HG03457 (cell line): Measurements from ENCODE around the gene CHD2.

Experiments
- ATAC-seq: cut with Tn5 transposase; IDR thresholded peaks from one replicate; pipeline ENCODE4 v1.9.1; 2021; ENCODE audit warnings: moderate number of reproducible peaks; ENCODE audit not compliant: unreplicated experiment

Gene CHD2

GRCh38 chr15:92885224-92886041 lies 14.7 kb upstream of the CHD2 start:
- ATAC-seq, result no peak

GRCh38 chr15:92886042-92886537 lies 14.0 kb upstream of the CHD2 start:
- no peak for ATAC-seq

DNA sequence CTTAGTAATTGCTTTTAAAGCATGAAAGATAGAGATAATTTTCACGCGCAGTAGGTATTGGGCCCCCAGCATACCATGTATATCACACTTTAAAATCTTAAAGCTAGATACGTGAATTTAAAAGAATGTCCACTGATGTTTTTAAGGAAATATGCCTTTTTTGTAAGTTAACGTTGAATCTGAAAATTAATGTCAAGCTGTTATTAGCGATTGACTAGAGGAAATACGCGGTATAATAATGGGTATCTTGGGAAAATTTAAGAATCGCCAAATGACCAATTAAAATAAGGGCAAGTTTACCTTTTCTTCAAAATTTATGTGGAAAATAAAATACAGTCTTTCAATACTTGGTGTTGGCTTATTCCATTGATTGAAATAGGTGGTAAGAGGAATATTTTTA lies 13.3 kb upstream of the CHD2 start:
- ATAC-seq, result no peak

- ATAC-seq, result no peak
These were observed 12.3 kb upstream of the CHD2 start for GRCh38 chr15:92887869-92888268.

DNA sequence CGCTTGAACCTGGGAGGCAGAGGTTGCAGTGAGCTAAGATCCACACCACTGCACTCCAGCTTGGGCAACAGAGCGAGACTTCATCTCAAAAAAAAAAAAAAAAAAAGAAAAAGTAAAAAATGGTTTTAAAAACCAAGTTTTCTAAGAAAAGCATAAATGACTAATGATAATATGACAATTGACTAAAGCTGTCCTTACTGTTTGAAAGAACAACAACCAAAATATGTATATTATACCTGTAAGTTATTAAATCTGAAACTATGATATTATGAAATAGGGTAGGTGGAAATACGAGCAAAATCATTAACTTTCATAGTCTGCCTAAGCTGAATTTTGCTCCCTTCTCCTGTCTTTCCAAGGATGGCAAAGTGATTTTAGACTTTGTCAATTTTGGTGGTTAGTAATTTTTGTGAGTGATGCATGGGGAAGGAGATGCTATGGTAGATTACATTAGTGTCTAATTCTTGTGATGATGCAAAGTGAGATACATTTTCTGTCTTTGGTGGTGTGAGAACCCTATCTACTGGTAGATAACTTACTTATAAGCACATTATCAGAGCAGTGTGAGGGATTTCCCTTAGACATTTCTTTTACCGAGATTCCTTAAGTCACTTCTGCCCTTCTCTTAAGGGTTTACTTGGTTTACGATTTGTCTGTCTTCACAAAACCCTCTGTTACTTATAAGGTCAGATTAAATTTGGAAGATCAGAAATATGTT lies 10.6 kb upstream of the CHD2 start:
- no peak for ATAC-seq

- ATAC-seq, result no peak
These were observed 8.5 kb upstream of the CHD2 start for GRCh38 chr15:92891533-92892200.

DNA sequence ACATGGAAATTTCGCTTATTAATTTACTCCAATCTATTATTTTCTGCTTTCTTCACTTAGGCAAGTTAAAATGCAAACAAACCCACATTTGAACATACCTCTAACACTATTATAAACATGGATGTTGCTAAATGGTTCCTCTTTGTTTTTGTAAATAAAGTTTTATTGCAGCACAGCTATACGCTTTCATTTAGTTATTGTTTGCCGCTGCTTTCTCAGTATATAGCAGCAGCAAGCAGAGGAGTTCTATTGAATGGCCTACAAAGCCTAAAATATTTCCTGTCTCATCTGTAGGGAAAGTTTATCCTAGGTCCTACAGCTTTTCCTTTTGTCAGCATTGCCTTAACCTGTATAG lies 7.9 kb upstream of the CHD2 start:
- ATAC-seq, result no peak

DNA sequence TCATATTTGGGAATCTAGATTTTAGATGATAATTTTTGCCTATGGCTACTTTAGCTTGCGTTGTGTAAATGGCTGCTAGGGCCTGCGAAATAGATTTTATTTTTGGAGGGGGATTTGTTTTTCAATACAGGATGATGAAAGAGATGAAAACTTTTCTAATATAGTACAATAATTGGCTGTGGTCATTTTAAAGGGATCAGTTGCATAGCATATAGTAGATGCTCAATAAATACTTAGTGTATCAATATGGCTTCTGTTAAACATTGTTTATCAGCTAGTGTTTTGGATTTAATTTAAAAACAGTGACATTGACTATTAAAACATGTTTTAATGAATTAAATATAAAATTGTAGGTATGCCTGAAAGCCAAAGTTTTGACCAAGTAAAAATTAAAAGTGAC lies 6.9 kb upstream of the CHD2 start:
- no peak for ATAC-seq

DNA sequence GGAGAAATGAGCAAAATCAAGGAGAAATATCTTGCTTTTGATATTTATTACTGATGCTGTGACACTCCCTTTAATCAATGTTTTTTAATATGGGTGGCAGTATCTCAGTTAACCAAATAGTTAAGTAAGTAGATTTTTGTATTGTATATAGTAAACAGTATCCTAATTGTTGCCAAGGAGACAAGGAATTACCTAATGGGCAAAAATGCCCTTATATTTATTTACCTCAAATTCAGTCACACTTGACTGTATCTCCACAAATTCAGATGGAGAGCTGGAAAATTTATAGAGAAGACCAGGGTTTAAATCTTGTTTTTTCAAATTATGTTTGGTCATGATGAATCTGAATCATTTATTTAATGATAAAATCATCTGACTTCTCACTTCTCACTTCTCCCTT lies 3.6 kb upstream of the CHD2 start:
- no peak for ATAC-seq

DNA sequence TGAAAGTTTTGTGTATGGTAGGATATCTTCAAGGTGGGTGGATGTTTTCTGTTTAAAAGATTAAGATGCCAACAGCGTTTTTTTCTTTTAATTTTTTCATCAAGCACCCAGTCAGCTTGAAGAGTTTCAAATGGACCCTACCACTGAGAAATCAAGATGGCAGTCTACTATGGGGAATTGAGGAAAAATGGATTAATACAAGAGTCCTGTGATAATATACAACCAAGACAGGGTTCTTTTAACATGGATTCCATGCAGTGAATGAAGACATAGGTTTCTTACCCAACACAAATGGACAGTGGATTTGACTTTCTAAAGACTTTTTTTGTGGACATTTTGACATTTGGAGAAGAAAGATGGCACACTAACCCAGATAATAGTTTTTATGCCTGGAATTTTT lies 2.5 kb upstream of the CHD2 start:
- ATAC-seq, result no peak

DNA sequence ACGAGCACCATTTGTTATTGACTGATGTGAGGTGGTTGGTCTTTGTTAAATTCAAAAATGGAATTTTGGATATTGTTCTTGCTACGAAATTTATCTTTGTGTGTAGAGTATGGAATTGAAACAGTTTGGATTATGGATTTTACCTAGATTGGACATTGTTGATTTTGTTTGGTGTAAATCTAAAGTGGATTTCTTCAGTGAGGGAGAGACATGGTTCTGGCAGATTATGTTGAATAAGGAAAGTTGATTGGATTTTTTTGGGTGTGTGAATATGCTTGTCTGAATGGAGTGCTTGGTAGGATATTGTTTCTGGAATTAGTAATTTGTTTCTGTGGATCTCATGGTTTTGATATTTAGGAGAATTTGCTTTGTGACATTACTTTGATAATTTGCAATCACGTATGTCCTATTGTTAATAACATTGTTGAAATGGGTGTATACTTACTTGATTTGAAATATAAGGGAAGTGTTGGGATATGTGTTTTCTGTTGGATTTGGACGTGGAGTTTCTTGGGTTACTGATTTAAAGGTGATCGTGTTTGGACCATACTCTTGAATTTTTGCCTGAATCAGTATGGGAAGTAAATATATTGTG lies 1.0 kb upstream of the CHD2 start:
- no peak for ATAC-seq

DNA sequence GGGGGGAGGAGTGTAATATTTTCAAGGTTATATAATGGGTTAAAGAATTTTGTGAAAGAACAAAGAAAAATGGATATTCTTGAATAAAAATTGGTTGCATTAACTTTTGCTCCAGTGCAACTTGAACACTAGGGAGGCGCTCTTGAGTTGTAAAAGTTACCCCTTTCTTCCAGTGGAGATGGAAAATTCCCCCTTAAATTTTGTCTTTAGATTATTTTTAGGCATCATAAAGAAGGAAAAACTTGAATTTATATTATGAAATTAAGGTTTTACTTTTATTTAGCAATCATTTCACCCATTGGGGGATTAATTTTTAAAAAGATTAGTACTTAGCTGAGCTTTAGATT lies 550 bp upstream of the CHD2 start:
- no peak for ATAC-seq

- ATAC-seq, result no peak
These were observed 577 bp downstream of the CHD2 start for GRCh38 chr15:92900731-92901071.

GRCh38 chr15:92901072-92901761 lies 1.1 kb downstream of the CHD2 start:
- no peak for ATAC-seq

DNA sequence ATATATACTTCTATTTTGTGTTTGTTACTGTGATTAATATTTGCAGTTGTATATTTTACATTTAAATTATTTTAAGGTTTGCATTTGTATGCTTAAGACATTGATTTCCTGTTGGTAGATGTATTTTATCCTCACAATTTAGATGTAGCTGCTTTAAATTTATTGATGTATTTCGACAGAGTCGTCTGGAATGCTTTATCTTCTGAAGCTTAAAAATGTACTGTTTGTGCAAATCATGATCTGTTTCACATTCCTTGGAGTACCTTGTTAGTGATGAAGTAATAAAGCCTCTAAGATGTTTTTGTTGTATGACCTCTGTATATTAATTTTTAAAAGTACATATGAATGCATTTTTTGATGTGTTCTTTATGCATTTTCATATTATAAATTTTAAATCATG lies 1.9 kb downstream of the CHD2 start:
- no peak for ATAC-seq

GRCh38 chr15:92902737-92903593 lies 2.8 kb downstream of the CHD2 start:
- ATAC-seq, result no peak

- ATAC-seq, result no peak
These were observed 3.5 kb downstream of the CHD2 start for GRCh38 chr15:92903631-92903965.

GRCh38 chr15:92903966-92904721 lies 4.0 kb downstream of the CHD2 start:
- ATAC-seq, result peak; percentile 79

DNA sequence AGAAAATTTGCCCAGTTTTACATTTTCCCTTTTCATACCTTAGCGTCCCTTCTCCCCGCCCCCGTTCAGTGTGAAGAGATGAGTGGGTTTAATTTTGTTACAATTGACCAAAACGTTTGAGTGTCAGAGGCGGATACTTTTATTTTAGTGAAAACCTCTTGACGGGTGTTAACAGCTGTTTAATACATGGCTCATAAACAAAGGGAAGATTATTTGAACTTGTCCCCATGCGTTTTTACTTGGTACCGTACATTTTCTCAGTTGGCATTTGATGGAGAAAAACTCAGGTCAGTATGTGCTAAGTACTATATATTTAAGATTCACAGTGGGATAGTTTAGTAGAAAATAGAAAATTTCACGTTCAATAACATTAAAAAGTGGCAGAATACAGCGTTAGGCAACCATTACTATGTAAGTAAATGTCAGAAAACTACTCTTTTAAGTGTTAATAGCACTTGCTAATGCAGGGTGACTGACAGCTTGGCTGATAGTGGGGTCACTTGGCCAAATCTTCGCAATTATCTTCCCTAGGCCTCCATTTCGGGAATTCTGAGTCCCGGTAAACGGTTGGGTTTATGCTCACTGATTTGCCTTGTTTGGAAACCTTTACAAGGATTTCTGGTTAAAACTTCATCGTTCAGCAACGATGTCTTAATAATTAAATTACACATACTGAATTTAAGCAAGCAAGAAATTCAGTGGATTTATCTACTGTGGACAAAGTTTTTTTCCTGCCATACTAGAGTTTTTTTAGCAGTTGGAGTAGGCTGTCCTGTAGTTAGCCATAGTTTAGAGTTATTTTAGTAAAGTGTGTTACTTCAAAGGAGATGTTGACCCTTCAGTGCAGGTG lies 4.8 kb downstream of the CHD2 start:
- no peak for ATAC-seq
